ENCODE measurements around the gene RTN3.

RTN3 gene

DNA sequence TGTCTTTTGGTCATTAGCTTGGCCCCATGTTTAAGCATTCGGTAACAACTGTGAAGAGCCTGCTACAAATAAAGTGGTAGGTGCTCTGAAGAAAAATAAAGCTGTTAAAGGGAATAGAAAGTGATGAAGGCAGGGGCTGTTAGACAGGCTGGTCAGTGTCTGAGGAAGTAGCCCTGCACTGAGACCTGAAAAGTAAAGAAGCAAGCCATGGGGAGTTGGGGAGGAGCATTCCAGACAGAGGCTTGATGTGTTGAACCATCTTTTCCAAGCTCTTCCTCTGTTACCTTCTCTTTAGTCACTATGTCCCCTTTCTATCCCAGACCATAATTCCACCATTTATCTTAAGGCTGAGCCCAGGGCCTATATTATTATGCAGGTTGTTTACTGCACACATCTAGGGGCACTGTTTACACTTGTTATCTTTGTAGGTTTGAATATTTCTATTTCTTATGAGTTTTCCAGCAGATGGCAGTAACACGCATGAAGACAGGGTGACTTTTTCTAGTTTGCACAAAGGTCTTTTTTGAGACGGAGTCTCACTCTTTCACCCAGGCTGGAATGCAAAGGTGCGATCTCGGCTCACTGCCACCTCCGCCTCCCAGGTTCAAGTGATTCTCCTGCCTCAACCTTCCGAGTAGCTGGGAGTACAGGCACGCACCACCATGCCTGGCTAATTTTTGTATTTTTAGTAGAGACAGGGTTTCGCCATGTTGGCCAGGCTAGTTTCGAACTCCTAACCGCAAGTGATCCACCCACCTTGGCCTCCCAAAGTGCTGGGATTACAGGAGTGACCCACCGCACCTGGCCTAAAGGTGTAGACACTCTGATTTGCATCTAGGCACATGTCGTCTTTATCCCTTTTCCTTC, 64.2 kb downstream of the RTN3 start:
- DNase-seq (ENCODE audit: low read depth): no peak

DNA sequence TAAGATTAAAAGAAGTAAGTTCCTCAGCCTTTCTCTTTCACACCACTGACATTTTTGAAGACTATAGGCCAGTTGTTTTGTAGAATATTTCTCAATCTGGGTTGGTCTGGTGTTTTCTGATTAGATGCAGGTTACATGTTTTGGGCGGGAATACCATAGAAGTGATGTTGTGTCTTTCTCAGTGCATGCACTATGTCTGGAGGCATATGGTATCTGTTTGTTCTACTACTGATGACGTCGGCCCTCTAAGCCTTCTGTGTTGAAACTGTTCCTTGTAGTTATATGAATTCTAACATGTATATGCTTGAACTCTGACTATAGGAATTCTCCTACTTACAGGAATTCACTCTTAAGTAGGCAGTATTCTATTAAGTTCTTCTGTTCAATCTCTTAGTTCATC, 65.7 kb downstream of the RTN3 start:
- no peak for DNase-seq (ENCODE audit: low read depth)

DNA sequence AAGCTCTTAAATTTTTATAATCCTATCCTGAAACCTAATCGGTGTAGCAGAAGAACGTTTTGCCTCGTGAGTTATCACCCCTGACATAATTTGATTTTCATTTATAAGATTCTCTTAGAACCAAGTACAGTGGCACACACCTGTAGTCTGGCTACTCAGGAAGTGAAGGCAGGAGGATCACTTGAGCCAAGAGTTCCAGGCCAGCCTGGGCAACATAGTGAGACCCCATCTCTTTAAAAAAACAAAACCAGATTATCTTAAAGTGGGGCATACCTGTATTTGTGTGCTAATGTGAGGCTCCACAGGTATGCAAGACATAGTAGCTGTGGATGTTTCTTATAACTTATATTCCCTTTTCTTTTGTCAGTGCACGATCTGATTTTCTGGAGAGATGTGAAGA, 68.3 kb downstream of the RTN3 start:
- DNase-seq (ENCODE audit: low read depth): no peak

DNA sequence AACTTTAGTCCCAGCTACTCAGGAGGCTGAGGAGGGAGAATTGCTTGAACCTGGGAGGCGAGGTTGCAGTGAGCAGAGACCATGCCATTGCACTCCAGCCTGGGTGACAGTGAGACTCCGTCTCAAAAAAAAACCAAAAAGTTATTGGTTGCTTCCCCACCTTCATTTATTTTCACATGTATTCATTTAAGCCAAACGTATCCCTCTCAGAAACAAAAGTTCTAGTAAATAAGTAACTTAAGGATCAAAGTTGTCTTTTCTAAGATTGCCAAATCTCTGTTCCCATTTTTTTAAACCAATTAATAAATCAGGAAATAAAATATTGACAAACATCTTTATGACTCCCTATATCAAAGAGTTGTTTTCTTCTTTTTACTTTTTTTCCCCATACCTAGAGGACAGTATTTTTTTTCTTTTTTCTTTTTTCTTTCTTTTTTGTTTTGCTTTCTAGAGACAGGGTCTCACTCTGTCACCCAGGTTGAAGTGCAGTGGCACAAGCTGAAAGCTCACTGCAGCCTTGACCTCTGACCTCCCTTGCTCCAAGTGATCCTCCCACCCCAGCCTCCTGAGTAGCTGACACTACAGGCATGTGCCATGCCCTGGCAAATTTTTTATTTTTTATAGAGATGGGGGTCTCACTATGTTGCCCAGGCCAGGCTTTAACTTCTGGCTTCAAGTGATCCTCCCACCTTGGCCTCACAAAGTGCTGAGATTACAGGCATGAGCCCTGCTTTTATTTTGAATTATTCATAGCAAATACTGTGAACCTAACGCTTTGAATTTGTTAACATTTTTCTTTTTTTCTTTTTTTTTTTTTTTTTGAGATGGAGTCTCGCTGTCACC, 75.8 kb downstream of the RTN3 start:
- no peak for DNase-seq (ENCODE audit: low read depth)

DNA sequence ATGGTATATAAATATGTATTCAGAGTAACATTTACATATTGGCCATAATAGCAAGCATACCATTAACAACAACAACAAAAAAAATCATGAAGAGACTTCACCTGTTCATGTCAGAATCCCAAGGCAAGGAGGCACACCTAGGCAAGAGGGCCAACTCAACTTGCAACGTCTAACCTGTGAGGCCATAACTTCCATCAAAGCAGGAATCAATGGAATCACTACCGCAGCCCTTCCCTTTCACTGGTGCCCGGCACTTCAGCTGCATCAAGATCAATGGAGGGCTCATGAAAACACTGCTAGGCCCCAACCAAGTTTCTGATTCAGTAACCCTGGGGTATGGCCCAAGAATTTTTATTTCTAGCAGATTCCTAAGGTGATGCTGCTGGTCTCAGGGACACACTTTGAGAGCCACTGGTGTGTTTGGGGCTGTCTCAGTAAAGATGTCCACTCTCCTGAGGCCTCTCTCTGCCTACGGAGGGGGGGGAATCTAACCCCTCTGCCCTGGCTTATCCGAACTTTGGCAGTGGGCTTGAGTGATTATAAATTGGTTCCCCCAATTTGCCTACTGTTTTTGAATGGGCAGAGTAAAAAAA, 79.3 kb downstream of the RTN3 start:
- no peak for DNase-seq (ENCODE audit: low read depth)

DNA sequence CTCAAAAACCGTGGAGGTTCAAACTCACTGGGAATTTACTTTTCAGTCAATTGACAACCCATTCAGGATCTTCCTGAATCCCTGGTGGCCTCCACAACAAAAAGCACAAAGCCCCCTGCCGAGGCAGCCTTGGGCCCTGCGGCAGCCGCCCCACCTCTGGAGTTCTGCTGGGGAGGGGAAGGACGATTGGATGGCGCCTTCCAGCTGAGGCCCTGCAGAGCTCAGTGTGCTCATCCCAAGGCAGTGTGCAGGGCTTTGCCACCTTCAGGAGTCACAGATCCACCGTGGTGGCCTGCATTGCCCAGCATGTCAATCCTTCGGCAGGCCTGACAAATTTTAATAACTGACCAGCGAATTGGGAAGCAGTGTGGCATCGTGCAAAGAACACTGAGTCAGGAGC, 79.9 kb downstream of the RTN3 start:
- DNase-seq (ENCODE audit: low read depth): no peak

DNA sequence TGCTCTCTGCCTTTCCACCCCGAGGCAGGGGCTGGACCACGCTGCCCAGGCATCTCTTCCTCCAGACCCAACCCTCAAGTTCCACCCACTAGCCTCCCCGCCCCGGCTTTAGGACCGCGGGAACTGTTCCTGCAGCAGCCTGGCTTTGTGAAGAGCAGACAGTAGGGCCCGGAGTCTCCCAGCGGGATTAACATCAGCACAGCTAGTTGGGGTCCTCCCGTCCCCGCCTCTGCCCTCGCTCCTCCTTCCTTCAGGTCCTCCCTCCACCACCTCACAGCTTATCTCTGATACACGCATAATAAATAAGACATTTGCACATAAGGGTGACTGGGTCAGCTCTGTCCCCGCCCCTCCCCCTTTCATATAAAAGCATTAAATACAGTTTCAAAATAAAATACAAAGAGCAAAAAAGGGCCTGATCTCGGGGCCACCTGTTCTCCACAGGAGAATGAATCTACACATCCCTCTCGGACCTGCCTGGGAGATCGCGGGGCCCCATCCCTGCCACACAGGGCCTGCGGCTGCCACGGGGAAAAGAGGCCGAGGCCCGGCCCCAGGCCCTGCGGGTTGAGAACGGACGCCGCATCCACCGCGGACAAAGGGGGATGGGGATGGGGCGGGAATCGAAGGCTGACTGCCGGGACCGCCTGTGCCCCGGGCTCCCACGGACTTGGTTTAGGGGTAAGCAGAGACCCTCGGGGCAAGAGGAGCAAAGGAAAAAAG, 80.8 kb downstream of the RTN3 start:
- no peak for DNase-seq (ENCODE audit: low read depth)

DNA sequence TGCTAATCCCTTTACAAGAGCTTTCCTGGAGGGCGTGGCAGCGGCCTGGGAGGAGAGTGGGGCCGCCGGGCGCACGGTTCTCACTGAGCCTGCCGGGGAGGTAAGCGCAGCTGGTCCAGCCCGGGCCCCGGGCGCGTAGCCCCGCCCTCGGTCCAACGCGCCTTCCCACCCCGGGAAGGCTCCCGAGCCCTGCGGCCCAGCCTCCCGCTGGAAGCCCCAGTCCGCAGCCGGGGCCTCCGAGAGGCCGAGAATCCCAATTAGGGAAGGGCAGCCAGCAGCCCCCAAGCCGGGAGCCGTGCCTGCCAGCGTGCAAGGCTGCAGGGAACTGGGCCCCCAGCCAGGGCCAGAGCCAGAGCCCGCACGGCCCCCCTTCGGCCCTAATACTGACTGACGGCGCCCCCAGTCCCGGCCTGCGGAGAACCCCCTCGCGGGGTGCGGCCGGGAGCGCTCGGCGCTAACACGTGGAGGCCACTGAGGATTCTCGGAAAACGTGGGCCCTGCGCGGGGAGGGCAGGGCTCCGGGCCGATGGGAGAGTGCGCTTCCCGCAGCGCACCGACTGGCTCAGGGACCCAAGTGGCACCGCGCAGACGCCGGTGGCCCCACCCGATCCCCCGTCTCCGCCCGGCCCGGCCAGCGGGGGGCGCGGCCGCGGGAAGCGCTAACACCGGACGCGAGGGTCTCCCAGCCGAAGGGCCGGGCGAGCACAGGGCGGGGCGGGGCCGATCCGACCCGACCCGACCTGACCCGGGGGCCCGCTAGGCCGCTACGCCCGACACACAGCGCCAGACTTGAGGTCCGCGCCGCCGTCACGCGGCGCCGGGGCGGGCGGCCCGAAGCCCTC, 81.6 kb downstream of the RTN3 start:
- no peak for DNase-seq (ENCODE audit: low read depth)

DNA sequence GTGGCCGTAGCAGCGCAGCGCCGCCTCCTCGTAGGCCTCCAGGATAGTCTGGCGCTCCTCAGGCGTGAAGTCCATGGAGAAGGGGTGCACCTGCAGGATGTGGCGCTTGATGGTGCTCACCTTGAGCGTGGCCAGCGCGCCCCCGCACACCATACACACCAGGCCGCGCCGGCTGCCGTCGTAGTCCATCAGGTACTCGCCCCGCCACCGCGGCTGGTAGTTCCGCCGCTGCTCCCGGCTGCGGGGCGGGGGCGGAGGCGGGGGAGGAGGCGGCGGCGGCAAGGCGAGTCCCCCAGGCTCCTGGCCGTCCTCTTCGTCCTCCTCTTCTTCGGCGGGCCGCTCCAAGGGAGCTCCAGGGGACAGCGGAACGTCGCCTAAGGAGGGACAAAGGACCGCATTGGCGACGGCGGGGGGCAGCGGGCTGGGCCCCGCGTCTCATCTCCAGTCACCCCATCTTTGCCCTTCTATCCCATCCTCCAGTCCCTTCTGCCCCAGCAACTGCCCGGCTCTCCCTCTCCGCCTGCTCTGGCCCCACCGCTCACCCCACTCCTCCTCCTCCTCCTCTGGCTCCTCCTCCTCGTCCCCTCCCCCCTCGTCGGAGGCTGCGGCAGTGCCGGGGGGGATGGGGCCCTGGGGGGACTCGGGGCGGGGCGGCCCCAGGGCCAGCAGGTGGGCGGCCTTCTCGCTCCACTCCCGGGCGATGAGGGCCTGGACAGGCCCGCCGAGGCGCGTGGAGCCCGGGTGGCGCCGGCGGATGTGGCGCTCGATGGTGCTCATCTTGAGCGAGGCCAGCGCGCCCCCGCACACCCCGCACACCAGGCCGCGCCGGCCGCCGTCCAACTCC, 82.4 kb downstream of the RTN3 start:
- DNase-seq (ENCODE audit: low read depth): no peak

DNA sequence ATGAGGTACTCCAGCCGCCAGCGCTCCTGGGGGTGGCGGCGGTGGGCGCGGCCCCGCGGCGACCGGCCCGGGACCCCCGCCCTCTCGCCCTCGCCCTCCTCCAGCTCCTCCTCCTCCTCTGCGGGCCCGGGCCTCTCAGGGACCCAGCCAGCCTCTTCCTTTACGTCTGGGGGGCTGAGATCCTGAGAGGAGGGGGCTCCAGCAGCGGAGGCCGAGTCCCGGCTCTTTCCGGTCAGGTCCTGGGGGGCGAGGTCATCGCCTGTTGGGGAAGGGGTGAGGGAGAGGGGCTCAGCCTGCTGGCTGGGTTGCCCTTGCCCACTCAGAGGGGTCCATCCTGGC, 83.0 kb downstream of the RTN3 start:
- no peak for DNase-seq (ENCODE audit: low read depth)

DNA sequence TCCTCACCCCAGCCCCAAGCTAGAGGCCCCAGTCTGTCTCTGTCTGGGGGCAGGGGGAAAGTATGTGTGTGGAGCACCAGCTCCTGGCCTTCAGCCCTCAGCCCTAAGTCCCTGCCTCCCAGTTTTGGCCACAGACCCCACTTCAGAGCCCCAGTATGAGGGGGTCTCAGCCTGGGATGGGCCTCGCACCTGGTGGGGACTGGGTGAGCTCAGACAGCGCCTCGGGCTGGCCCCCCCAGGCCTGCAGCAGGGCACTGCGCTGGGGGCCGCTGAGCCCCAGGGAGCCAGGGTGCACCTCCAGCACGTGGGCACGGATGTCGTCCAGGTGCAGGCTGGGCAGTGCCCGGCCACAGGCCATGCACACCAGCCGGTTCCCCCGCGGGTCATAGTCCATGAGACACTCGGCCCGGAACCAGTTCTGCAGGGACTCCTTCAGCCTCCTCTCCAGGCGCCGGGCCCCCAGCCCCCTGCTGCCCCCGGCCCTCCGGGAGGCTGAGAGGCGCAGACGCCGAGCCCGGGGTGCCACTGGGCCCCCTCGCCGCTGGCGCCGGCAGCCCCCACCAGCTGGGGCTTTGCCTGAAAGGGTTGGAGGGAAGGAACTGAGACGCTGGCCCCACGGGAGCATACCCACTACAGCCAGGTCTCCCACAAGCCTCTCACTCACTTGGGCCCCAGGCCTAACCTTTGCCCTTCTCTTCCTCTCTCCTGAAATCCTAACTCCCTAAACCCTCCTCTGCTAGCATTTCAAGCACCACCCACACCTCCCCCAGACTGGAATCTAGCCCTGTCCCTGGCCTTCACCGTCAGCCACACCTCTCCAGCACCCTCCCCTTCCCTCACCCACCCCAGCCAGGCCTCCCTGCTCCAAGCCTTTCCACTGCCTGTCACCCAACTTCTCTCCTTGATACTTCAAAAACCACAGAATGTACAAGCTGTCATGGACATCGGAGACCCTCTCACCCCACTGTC, 83.7 kb downstream of the RTN3 start:
- no peak for DNase-seq (ENCODE audit: low read depth)

DNA sequence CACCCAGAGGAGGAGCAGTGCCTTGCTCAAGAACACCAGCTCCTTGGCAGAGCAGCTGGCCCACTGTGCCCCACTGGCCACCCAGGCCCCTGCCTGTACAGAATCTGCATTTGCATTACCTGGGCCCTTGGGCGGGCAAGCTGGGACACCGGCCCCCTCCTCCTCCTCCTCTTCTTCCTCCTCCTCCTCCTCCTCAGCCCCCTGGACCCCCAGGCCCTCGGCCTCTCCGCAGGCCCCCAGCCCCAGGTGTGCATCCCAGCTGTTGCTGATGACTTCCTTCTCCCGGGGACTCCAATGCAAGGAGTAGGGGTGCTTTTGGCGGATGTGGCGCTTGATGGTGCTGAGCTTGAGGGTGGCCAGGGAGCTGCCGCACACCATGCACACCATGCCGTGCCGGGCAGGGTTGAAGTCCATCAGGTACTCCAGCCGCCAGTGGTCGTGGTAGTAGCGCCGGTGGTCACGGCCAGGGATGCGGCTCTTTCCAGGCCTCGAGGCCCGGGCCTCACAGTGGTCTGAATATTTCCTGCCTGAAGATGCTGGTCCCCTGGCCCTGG, 84.5 kb downstream of the RTN3 start:
- no peak for DNase-seq (ENCODE audit: low read depth)

DNA sequence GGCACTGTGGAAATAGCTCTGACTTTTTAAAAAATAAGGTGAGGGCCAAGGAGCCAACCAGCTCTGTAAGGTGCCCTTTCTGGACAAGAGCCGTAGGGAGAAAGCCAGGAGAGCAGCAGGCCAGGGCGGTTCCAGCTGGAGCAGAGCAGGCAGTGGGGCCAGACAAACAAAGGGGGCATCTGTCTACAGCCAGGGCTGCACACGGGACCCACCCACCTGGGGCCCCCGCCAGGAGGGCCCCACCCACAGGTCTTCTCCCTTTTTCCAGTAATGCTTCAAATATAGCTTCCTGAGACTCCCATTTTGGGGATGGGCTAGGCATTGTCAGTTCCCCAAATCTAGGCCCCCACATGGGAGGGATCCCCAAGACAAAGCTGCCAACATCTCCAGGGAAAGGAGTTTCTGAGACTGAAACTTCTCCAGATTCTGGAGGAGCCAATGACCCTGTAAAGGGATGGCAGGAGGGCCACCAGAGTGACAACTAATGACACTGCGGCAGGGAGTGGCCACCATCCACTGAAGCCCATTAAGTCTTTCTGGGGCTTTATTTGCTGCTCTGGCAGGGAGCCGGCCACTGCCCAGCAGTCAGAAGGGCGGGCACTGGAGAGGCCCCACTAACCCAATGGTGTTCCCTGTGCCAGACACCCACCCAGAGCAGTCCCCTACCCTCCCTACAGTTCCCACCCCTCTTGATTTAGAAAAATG, 85.4 kb downstream of the RTN3 start:
- no peak for DNase-seq (ENCODE audit: low read depth)

DNA sequence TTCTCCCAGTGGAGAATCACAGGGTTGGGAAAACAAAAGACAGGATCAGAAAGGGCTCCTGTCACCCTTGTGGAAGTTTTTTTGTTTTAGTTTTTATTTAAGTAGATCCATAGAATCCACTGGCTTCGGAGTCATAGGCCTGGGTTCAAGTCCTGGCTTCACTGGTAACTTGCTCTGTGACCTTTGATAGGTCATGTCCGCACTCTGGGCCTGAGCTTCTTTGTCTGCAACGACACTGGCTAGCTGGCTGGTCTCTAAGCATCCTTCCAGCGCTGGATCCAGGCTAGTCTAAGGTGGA, 85.9 kb downstream of the RTN3 start:
- DNase-seq (ENCODE audit: low read depth): no peak

DNA sequence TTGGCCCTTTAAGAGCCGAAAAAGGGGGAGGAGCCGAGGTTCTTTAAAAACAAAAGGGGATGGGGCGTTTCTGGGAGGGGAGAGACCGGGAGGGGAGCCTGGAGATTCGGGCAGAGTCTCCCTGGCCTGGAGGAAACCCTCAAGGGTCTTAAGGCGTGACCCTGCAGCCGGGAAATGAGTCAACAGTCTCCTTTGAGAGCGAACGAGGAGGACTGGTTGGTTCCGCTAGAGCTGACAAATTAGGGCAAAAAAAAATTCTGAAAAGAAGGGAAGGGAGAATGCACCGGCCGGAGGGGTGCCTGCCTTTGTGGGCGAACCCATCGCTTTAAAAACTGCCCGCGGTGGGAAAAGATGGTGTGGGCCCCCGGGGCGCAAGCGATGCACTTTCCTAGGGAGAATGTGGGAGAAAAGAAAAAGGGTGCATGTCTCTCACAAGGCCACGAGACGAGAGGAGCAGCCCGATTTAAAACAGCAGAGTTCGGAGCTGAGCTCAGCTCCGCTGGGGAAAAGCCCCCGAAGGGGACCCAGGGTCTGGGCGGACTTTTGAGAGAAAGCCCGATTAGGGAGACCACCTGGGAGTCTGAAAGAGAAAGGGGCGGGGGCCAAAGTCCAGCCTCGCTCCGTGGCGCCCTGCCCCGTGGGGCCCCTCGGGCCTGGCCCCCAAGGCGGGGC, 86.4 kb downstream of the RTN3 start:
- DNase-seq (ENCODE audit: low read depth): peak; percentile 13

DNA sequence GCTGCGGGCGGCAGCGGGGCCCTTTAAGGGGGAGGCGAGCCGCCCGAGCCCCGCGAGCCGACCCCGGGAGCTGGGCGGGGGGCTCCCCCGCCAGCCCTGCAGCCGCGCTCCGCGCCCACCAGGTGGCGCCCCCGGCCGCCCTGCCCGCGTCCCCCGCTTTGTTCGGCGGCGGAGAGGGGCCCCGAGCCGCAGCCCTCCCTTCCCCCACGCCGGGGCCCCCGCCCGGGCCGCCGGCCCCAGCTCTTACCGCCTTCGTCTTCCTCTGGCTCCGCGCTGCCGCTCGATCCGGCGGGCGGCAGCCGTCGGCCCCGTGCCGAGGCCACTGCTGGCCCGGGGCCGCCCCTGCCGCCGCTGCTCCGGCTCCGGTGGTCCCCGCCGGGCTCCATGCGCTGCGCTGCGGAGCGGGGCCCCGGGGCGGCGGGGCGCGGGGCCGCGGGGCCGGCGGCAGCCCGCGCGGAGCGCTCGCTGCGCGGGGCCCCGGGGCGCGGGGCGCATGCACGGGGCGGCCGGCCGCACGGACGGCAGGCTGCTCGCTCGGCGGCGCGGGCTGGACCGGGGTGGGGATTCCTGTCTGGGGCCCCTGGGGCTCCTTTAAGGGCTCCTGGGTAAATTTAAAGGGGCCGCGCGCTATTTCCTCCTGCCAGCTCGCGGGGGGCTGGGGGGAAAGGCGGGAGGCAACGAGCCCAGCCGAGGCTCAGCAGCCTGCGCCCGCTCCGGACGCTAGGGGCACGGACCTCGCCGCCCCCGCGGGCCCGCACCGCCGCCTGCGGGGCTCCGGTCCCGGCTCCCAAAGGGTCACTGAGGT, 87.1 kb downstream of the RTN3 start, which contains the start of gene ZFTA:
Gene ZFTA, minus strand, starts transcription at position 539 of the 805 bp plus-strand sequence. Its CDS starts 153 bp downstream, at position 386.
- DNase-seq (ENCODE audit: low read depth): peak; percentile 53
